Vein endothelial cell (primary cell): ENCODE measurements around the gene DKK3. TPM values are rescaled to one million over a fixed set of nuclear protein-coding genes. Genes with fewer than 3 reads are reported as not detected.

Experiments
- total RNA-seq: library from RNA; depleted of rRNA; stranded (reverse); fragments of >200 nt; gene quantifications from 2 replicates; pipeline ENCODE4 v1.2.3, GENCODE V29; 2012

Gene DKK3
- 251 and 271 TPM in 2 replicates for total RNA-seq

GRCh38 chr11:12007769-12008737, at the start of gene DKK3:
DKK3 (minus strand) TSS chr11:12008626; CDS start chr11:12008582, 44 bp downstream.

Other genes starting within 250 kb of the DKK3 start
- 47.7 and 55.5 TPM in 2 replicates for gene USP47, start 166.7 kb downstream of the DKK3 start, total RNA-seq
- gene MICAL2, start 102.0 kb upstream of the DKK3 start, total RNA-seq, result 179 and 248 TPM in 2 replicates